Peyer's patch (tissue), 4 donors: Measurements from ENCODE around the gene CWC25. TPM values are rescaled to one million over a fixed set of nuclear protein-coding genes. Genes with fewer than 3 reads are reported as not detected.

ENCODE experiments used
- DNase-seq, 3 donors: peaks; one replicate each; pipeline ENCODE4 v3.0.0-alpha.2; 2017 to 2019
- H3K27ac ChIP-seq, 4 donors: fragments of 200-600 bp; sonication (generic); one replicate each; pipeline ENCODE4 v1.5.1; 2016 to 2019
- H3K27me3 ChIP-seq, 2 donors: fragments of 200-600 bp; sonication (generic); one replicate each; pipeline ENCODE4 v1.5.1; 2019
- H3K36me3 ChIP-seq, 3 donors: fragments of 200-600 bp; sonication (generic); one replicate each; pipeline ENCODE4 v1.5.1; 2016 to 2019
- H3K4me1 ChIP-seq, 4 donors: fragments of 200-600 bp; sonication (generic); one replicate each; pipeline ENCODE4 v1.5.1; 2016 to 2019
- H3K4me3 ChIP-seq, 4 donors: fragments of 200-600 bp; sonication (generic); 1 replicate in 3 of 4; 2 replicates in 1 of 4; pipeline ENCODE4 v1.5.1; 2016 to 2019; ENCODE audit warnings: mild to moderate bottlenecking in 1 of 4
- H3K9me3 ChIP-seq, 4 donors: fragments of 200-600 bp; sonication (generic); one replicate each; pipeline ENCODE4 v1.5.1; 2016 to 2019; ENCODE audit warnings: mild to moderate bottlenecking in 1 of 4
- POLR2A ChIP-seq, 2 donors: fragments of 450-650 bp; IDR thresholded peaks; one replicate each; pipeline ENCODE4 v1.5.1; 2017; ENCODE audit warnings: antibody characterized with exemption in 2 of 2, mild to moderate bottlenecking in 2 of 2, moderate library complexity in 2 of 2
- total RNA-seq, 4 donors: library from RNA; depleted of rRNA; stranded (reverse); fragments of >200 nt; gene quantifications; one replicate each; pipeline ENCODE4 v1.1.0, GENCODE V29; 2016
- TF ChIP-seq, protein P1 (sequence below), 6 experiments: fragments of 450-650 bp in 4 of 6; fragments of 200-600 bp in 2 of 6; sonication (generic) in 1 of 6; IDR thresholded peaks; one replicate each; pipeline ENCODE4 v1.5.1; 2017 to 2019; ENCODE audit warnings: antibody characterized with exemption in 6 of 6, mild to moderate bottlenecking in 3 of 6, moderate library complexity in 1 of 6

The CWC25 gene
- total RNA-seq, 4 donors from 2014 or later: 49.4 to 106 (median 56.5) TPM

- DNase-seq: no peak
- no peak overlapping the region for H3K4me3 ChIP-seq
- H3K27me3 ChIP-seq: no peaks in the 10 kb centered on the region
- peaks cover 0 to 22% (median 6%) of the 10 kb centered on the region in 4 donors for H3K4me1 ChIP-seq
- H3K36me3 ChIP-seq: peaks cover 0 to 49% (median 0%) of the 10 kb centered on the region in 3 donors
- no peak for TF ChIP-seq POLR2A (IDR thresholded peaks at IDR 0.05)
- TF ChIP-seq, protein P1, sequence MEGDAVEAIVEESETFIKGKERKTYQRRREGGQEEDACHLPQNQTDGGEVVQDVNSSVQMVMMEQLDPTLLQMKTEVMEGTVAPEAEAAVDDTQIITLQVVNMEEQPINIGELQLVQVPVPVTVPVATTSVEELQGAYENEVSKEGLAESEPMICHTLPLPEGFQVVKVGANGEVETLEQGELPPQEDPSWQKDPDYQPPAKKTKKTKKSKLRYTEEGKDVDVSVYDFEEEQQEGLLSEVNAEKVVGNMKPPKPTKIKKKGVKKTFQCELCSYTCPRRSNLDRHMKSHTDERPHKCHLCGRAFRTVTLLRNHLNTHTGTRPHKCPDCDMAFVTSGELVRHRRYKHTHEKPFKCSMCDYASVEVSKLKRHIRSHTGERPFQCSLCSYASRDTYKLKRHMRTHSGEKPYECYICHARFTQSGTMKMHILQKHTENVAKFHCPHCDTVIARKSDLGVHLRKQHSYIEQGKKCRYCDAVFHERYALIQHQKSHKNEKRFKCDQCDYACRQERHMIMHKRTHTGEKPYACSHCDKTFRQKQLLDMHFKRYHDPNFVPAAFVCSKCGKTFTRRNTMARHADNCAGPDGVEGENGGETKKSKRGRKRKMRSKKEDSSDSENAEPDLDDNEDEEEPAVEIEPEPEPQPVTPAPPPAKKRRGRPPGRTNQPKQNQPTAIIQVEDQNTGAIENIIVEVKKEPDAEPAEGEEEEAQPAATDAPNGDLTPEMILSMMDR (IDR thresholded peaks at IDR 0.05): no peak
- H3K27ac ChIP-seq: no peak overlapping the region
- no peaks in the 10 kb centered on the region for H3K9me3 ChIP-seq
These were observed 23.4 kb upstream of the CWC25 start for GRCh38 chr17:38848557-38848891.

DNA sequence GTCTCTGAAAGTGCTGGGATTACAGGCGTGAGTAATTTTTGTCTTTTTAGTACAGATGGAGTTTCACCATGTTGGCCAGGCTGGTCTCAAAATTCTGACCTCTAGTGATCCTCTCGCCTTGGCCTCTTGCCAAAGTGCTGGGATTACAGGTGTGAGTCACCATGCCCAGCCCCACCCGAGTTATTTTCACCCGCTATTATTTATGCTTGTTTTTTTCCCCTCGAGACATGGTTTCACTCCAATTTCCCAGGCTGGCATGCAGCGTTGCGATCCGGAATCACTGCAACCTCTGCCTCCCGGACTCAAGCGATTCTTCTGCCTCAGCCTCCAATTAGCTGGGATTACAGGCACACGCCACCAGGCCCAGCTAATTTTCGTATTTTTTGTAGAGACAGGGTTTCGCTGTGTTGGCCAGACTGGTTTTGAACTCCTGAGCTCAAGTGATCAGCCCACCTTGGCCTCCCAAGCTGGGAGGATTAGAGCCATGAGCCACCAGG, 19.2 kb upstream of the CWC25 start:
- H3K27me3 ChIP-seq: no peaks in the 10 kb centered on the region
- H3K27ac ChIP-seq: no peak overlapping the region
- no peak overlapping the region for H3K4me3 ChIP-seq
- H3K36me3 ChIP-seq: peaks cover 0 to 21% (median 0%) of the 10 kb centered on the region in 3 donors
- H3K9me3 ChIP-seq: no peaks in the 10 kb centered on the region
- TF ChIP-seq, protein P1 (IDR thresholded peaks at IDR 0.05): no peak
- no peak for TF ChIP-seq POLR2A (IDR thresholded peaks at IDR 0.05)
- no peaks in the 10 kb centered on the region for H3K4me1 ChIP-seq
- no peak for DNase-seq

- TF ChIP-seq, protein P1 (IDR thresholded peaks at IDR 0.05): no peak
- TF ChIP-seq POLR2A (IDR thresholded peaks at IDR 0.05): no peak
- Histone ChIP-seq H3K27ac (peak overlapping the region; percentile 94 to 99 (median 96)), H3K36me3 (peaks cover 0 to 11% (median 0%) of the 10 kb centered on the region in 3 donors), H3K4me3 (peak overlapping the region; percentile 60 to 96 (median 83)), H3K27me3 (no peaks in the 10 kb centered on the region), H3K4me1 (peaks cover 0 to 13% (median 6%) of the 10 kb centered on the region in 4 donors), H3K9me3 (no peaks in the 10 kb centered on the region)
- DNase-seq: no peak
These were observed 684 bp upstream of the CWC25 start for GRCh38 chr17:38825762-38826247.

GRCh38 chr17:38815576-38816193, 9.4 kb downstream of the CWC25 start:
- no peaks in the 10 kb centered on the region for H3K27me3 ChIP-seq
- H3K4me1 ChIP-seq: no peaks in the 10 kb centered on the region
- DNase-seq: no peak
- H3K9me3 ChIP-seq: no peaks in the 10 kb centered on the region
- no peak overlapping the region for H3K4me3 ChIP-seq
- peaks cover 0 to 92% (median 0%) of the 10 kb centered on the region in 3 donors for H3K36me3 ChIP-seq
- no peak for TF ChIP-seq POLR2A (IDR thresholded peaks at IDR 0.05)
- TF ChIP-seq, protein P1 (IDR thresholded peaks at IDR 0.05): peak in 2 of 6 experiments; percentile 5 to 11
- H3K27ac ChIP-seq: no peak overlapping the region

- DNase-seq: no peak
- H3K27ac ChIP-seq: no peak overlapping the region
- no peaks in the 10 kb centered on the region for H3K9me3 ChIP-seq
- H3K27me3 ChIP-seq: no peaks in the 10 kb centered on the region
- no peaks in the 10 kb centered on the region for H3K4me1 ChIP-seq
- H3K4me3 ChIP-seq: no peak overlapping the region
- peaks cover 0 to 100% (median 0%) of the 10 kb centered on the region in 3 donors for H3K36me3 ChIP-seq
- no peak for TF ChIP-seq POLR2A (IDR thresholded peaks at IDR 0.05)
- TF ChIP-seq, protein P1 (IDR thresholded peaks at IDR 0.05): no peak
These were observed 15.3 kb downstream of the CWC25 start for GRCh38 chr17:38809828-38810227.
